NCI-H82 treated with DMSO at 0.1 percent for 48 hours (cell line): ENCODE measurements around the gene AOPEP.

Experiments
- DNase-seq: peaks from one replicate; lab custom pipeline; 2025; ENCODE audit not compliant: unreplicated experiment; lab: John Stamatoyannopoulos, UW

Gene AOPEP

GRCh38 chr9:95104980-95105379 lies 378.5 kb downstream of the AOPEP start:
- no peak for DNase-seq

- no peak for DNase-seq
Measured at GRCh38 chr9:95105519-95106287, 379.2 kb downstream of the AOPEP start.

- DNase-seq, result no peak
Measured at GRCh38 chr9:95107001-95107749, 380.7 kb downstream of the AOPEP start.

GRCh38 chr9:95107976-95108375 lies 381.5 kb downstream of the AOPEP start:
- DNase-seq, result no peak

GRCh38 chr9:95108777-95109176 lies 382.3 kb downstream of the AOPEP start:
- no peak for DNase-seq

GRCh38 chr9:95109456-95109855 lies 383.0 kb downstream of the AOPEP start:
- DNase-seq, result no peak

GRCh38 chr9:95110921-95111525 lies 384.5 kb downstream of the AOPEP start:
- DNase-seq, result no peak

- no peak for DNase-seq
Measured at GRCh38 chr9:95111716-95112115, 385.2 kb downstream of the AOPEP start.

GRCh38 chr9:95112436-95113280 lies 386.2 kb downstream of the AOPEP start:
- DNase-seq, result no peak

- no peak for DNase-seq
Measured at GRCh38 chr9:95115104-95115503, 388.6 kb downstream of the AOPEP start.

GRCh38 chr9:95116002-95116807 lies 389.7 kb downstream of the AOPEP start:
- DNase-seq, result no peak

- DNase-seq, result no peak
Measured at GRCh38 chr9:95116808-95117204, 390.3 kb downstream of the AOPEP start.

GRCh38 chr9:95118596-95118995 lies 392.1 kb downstream of the AOPEP start:
- no peak for DNase-seq

GRCh38 chr9:95120781-95121370 lies 394.4 kb downstream of the AOPEP start:
- DNase-seq, result no peak

- peak; percentile 5 for DNase-seq
Measured at GRCh38 chr9:95124582-95125367, 398.3 kb downstream of the AOPEP start.

- no peak for DNase-seq
Measured at GRCh38 chr9:95125652-95126051, 399.2 kb downstream of the AOPEP start.

GRCh38 chr9:95126739-95127138 lies 400.2 kb downstream of the AOPEP start:
- DNase-seq, result no peak

GRCh38 chr9:95127249-95128176 lies 401.0 kb downstream of the AOPEP start:
- no peak for DNase-seq
